Mucosa of gallbladder (tissue), 1 donor: ENCODE results near the gene EPHB1. TPM values are rescaled to one million over a fixed set of nuclear protein-coding genes. Genes with fewer than 3 reads are reported as not detected.
"Not testable (repeated sequence)": the region's sequence is repeated elsewhere in the genome, so short reads cannot be mapped to it uniquely, and the experiment has no call there.

ENCODE experiments used
- DNase-seq: peaks from one replicate; pipeline ENCODE4 v3.0.0-alpha.2; 2020; ENCODE audit warnings: low spot score
- total RNA-seq: library from RNA; stranded (reverse); gene quantifications from one replicate; pipeline ENCODE4 v1.2.1, GENCODE V29; 2021
- donor health status: DM: no; HTN: no; CAD: no.

EPHB1 gene
- total RNA-seq, 1 donor from 2014 or later = 2.0 TPM

DNA sequence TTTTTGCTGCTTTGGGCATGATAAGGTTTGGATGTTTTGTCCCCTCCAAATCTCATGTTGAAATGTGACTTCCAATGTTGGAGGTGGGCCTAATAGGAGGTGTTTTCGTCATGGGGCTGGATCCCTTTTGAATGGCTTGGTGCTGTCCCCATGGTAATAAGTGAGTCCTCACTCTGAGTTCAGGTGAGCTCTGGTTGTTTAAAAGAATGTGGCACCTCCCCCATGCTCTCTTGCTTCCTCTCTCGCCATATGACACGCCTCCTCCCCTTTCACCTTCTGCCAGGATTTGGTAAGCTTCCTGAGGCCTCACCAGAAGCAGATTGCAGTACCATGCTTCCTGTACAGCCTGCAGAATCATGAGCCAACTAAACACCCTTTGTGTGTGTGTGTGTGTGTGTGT lies 255.5 kb downstream of the EPHB1 start:
- DNase-seq = no peak

DNA sequence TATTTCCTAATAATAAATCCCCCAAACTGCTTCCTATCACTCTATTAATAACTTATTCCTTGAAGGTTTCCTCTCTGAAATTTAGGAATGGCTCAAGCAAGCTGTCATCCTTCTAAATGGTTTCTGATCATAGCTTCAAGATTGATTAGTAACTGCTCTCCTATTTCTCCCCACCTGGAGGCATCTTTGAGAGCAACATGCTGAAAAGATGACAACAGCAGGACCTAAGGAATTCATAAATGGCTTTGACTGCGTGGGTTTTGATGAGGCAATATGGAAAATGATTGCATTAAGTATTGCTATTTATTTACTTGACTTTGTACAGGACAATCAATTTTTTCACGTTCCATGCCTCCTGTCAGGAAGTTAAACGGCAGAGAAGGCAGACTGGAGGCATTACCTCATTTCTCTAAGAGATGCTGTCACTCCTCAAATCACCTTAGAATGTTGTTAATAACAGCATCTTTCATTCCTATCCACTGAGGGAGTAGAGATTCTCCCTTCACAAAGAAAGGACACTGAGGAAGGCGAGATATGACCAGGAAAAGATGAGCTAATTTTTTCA lies 256.4 kb downstream of the EPHB1 start:
- no peak for DNase-seq

DNA sequence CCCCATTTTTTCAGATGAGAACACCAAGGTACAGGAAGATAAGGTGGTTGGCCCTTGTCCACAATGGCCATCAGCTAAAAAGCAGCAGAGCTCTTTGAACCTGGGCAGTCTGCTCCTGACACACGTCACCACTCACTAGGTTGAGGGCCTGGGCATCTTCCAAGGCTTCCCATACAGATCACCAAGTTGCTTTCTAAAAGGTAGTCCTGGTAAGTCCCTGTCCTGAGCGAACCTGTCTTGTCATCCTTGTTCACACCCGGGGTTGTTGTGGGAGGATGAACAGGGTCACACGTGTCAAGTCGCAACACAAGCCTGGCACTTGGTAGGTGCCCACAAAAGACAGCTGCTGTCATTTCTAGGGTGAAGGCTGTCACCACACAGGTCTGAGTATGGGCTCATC lies 260.4 kb downstream of the EPHB1 start:
- DNase-seq = no peak

DNA sequence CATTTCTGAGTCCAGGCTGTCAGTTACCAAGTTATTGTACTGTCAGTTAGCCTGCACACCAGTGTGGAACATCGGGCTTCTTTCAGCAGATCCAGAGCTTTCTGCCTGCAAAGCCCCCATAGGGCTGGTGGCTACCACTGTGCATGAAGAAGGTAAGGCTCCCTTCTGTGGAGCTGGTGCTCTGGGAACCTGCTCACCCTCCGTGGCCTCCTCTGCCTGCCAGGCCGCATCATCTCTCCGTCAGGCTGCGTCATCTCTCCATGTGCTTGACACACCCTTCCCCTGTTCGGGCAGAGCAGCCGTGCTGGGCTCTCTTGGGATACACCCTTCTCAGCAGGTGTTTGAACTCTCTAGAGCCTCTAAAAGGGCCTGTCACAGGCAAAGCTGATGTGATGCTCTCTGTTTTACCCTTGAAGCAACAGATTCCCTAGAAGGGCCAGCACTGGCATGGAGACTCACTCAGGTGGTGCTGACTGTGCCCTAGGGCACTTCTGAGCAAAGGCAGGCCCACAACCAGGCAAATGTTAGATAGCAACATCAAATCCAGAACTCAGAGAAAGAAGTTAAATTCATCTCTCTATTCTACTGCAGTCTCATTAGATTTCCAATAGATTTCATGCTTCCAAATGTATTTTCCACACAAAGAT lies 261.1 kb downstream of the EPHB1 start:
- DNase-seq = no peak

DNA sequence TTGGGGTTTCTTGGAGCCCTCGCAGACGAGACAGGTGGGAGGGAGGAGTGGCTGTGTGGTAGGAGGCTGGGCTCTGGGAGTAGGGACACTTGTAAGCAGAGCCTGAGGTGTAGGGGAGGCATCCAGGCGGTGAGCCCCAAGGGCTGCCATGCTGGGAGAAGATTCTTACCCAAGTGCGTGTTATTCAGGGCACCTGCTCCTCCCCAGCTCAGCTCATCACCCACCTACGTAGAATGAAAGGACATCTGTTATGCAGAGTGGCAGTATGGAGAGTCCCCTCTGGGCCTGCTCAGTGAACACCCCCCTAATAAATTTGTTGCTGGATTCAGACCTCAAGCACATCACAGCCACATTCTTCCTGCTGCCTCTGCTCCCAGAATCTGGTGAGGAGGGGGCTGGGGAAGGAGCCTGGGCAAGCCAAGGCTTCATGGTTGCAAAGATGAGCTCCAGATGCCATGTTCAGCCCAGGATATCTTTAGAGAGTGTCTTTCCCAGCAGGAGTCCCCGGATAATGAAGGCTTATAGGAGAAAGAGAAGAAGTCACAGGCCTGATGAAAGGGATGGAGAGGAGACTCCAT lies 261.8 kb downstream of the EPHB1 start:
- no peak for DNase-seq

DNA sequence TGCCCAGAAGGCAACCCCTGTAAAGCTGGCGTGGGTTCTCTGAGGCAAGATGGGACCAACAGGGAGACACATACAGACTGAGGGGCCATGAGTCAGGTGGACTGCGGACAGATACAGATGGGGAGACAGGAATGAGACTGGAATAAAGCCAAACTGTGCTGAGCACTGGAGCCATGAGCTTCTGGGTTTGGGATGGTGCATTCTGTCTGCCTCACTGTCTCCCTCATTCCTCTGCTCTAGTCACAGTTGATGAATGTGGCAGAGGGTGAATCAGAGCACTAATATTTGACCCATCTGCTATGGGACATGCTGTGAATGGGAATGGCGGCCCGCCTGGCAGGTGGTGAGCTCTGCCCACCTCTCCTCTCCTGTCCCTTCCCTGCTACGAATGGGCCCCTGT lies 262.9 kb downstream of the EPHB1 start:
- no peak for DNase-seq

DNA sequence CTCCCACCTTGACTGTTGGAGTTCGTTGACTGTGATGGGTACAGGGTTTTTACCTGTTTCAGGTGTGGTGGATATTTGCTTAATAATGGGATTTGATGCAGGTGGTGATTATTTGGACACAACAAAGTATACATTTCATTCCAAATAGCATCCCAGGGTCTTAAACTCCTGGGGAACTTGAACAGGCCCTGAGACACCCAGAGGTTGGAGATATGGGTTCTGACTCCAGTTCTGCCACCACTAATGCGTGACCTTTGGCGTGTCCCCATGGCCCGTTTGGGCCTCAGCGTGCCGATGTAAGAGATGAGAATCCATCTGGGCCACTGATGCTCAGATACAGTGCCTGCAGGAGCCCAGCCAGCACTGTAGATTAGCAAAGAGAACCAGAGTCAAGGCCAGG lies 264.5 kb downstream of the EPHB1 start:
- no peak for DNase-seq

DNA sequence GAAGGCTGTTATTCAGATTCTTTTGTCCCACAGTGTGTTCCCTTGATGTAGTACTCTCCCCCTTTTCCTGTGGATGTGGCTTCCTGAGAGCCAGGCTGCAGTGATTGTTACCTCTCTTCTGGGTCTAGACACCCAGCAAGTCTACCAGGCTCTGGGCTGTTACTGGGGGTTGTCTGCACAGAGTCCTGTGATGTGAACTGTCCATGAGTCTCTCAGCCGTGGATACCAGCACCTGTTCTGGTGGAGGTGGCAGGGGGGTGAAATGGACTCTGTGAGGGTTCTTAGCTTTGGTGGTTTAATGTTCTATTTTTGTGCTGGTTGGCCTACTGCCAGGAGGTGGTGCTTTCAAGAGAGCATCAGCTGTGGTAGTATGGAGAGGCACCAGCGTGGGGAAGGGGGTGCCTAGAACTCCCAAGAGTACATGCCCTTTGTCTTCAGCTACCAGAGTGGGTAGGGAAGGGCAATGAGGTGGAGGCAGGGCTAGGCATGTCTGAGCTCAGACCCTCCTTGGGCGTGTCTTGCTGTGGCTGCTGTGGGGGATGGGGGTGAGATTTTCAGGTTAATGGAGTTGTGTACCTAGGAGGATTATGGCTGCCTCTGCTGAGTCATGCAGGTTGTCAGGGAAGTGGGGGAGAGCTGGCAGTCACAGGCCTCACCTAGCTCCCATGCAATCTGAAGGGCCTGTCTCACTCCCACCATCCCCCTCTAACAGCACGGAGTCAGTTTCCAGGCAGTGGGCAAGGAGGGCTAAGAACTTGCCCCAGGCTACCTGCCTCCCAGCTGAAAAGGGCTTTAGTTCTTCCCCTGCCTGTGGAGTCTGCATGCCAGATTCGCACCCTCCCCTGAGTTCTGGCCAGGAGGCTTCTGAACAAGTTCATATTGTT lies 272.0 kb downstream of the EPHB1 start:
- not testable (repeated sequence) for DNase-seq

DNA sequence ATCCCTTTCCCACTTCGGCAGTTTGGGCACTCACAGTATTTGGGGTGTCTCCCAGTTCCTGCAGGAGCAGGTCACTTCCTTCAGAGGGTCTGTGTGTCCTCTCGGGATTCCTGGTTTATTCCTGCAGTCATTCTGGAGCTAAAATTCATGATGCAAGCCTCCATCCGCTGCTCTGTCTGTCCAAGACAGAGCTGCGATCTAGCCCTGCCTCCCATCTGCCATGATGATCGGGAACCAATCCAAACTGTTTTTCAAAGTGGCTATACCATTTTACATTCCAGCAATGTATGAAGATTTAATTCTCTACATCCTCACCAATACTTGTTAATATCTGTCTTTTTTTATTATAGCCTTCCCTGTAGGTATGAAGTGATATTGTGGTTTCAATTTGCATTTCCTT lies 273.0 kb downstream of the EPHB1 start:
- DNase-seq = no peak

DNA sequence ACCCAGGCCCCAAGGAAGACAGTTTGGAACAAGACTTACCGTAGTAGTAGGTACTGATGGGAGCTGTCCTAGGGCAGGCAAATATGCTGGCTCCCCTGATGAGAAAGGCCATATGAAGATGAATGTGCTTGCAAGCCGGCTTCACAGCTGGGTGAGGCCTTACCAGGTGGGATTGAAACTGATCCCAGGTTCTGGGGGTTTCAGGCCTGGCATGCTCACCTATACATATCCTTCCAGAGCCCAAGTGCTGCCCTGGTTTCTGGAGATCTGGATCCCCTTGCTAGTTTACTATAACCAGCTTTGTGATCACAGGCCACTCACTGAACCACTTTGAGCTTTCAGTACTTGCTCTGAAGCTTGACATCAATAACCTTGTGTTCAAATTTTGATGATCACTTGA lies 274.3 kb downstream of the EPHB1 start:
- DNase-seq = no peak

DNA sequence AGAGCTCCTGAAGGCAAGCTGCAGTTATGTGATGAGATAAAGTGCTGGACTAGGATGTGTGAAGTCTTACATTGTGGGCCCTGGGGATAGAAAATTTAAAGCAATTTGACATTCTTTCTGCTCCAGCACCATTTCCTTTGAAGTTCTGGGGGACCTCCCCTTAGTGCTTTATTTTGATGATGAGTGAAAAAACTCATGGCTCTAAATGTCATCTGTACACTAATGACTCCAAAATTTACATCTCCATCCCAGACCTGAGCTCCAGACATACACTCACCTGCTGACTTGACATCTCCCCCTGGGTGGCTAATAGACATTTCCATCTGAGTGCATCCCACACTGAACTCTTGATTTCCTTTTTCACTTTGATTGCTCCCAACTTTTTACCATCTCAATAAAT lies 276.4 kb downstream of the EPHB1 start:
- no peak for DNase-seq

DNA sequence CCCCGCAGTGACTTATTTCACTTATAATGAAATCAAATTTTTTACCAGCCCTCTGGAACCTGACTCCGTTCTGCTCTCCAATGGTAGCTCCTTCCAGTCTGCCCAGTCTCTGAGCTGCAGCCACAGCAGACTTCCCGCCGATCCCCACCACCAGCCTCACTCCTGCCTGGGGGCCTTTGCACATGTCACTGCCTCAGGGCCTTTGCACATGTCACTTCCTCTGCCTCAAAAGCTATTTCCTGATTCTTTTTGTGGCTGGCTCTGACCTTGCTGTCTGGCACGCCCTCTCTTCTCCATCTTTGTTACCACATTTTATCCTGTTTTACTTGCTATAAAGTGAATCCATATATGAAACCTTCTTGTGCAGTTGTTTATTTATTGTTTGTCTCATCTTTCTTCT lies 277.4 kb downstream of the EPHB1 start:
- DNase-seq = no peak

DNA sequence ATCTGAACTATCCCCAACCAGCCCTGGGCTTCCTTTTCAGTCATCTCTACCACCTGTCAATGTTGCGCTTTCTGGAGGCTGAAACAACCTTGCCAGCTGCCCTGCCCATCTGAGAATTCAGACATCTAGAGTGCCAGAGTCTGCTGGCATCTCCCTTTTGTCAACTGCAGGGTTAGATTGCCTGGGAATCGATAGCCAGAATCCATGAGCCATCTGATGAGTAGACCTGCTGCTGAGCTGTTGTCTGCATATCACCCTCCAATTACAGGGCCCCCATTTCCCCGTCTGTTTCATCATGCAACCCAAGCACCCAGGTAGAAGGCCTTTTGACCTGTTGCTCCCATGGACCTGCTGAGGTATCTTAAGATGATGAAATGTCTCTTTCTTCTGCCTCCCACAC lies 280.1 kb downstream of the EPHB1 start:
- no peak for DNase-seq

DNA sequence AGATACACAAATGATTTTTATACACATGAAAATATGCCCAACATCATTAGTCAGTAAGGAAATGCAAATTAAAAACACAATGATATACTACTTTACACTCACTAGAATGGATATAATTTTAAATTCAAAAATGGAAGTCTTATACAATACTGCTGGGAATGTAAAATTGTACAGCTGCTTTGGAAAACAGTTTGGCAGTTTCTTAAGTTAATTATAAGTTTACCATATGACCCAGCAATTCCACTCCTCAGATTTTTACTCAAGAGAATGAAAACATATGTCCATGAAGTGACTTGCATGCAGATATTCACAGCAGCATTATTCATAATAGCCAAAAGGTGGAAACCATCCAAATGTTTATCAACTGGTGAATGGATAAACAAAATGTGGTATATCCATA lies 281.3 kb downstream of the EPHB1 start:
- no peak for DNase-seq

DNA sequence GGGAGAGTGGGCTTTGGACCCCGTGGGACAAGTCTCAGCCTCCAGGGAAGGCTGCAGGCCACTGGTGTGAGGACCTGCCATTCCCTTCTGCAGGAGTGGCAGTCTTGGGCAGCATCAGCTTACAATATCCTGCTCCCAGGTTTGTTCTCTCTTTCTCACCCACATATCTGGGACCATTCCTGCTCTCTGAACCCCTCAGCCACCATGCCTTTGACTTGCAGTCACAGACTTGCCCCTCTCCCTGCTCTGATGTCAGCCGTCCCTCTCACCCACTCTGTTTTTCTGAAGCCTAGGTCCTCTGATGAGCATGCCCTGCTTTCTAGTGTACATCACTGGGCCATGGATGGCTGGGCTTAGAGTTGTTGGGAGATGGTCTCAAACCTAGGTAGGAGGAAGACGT lies 282.1 kb downstream of the EPHB1 start:
- no peak for DNase-seq

DNA sequence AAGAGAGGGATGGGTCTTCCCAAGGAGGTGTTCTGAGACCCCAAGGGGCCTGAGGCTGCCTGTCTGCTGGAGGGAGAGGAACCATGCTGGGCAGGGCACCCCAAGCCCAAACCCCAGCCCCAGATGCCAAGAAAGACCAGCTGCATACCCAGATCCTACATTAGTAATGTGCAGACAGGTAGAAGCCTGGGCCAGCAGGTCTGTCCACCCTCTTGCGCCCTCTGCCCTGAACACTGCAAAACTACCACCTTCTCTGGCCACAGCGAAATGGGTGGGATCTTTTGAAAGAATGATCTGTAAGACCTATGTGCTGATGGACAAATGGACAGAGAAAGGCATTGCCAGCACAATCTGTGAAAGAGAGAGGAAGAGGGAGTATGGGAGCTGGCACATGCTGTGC lies 283.2 kb downstream of the EPHB1 start:
- DNase-seq = no peak

DNA sequence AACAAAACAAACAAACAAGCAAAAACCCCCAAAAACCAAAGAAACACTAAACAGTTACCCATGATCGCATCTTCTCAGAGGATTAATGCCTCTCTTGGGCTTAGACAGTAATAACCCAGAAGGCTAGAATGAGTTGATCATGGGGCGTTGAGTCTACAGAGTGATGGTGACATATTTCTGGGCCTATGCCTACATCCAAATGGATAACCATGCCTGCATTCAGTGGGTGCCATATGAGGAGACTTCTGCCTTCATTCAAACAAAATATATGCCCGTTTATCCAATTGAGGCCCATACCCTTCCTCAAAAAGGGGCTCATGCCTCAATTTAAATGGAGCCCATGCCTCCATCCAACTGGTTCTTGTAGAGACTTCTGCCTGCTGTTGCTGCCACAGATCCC lies 284.0 kb downstream of the EPHB1 start:
- no peak for DNase-seq

DNA sequence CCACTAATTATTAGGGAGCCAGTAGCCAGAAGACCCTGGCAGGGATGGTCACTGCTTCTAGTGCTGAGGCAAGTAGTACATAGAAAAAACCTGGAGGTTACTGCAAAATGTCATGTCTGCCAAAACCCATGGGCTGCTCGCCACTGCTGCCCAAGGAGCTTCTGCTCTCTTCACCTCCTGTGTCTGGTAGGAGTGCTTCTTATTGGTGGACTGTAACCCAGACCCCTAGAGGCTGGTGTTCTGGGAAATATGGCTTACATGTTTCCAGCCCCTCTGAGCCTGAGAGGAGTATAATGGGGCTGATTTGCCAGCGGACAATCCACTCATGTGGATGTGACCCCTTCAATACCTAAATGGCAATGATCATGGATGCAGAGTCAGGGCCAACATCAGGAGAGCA lies 286.4 kb downstream of the EPHB1 start:
- no peak for DNase-seq

DNA sequence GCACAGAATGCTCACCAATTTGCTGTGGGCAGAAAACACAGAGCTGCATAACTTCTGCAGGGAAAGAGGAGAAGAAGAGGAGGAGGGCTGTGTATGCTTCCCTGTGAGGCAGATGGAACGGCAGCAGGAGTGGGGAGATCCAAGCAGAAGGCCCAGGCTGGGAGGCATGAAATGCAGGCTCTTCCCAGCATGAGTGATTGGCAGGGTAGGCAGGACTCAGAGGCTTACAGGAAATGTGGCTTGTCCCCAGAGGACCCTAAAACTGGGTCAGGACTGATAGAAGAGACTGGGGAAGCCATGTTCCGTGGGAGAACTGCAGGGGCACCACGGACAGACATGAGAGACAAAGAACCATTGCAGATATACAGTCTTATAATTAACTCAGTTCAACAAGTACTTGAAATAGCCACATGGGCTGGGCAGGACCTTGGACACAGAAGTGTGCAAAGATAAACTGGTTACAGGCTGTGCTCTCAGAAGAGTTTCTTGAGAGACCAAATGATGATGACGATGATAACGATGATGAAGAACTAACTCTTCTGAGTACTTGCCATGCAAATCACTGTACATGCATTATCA lies 286.9 kb downstream of the EPHB1 start:
- no peak for DNase-seq

DNA sequence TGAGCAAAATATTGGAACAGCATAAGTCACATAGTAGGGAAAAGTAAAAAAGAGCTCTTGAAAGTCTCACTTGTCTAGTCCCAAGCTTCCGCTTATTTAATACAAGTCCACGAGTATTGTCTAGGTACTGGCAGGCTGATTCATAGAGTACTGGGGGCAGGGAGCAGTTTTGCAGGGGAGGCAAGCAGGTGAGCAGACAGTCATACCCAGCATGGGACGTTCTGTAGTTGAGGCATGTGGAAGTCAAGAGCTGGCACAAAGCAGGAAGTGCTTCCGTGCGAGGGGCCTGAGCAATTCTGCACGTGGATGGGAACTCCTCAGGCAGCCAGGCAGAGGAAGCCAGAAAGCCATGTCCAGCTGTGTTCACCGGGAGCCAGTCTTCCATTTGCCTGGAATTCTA lies 287.6 kb downstream of the EPHB1 start:
- no peak for DNase-seq

DNA sequence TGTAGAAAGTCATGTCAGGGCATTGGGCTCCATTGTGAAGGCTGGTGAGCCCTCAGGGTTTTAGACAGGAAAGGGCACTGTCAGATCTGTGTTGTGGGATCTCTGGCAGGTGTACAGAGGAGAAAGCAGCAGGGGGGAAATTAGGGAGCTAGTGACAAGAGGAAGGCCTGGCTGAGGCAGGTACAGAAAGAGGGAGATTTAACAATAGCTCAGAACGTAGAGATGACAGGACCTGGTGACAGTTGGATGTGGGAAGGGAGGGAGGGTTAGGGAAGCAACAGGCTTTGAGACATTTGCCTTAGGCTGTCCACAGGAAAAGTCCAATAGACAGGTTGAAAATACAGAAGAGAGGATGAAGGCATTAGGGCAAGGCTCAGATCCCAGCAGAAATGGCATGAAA lies 288.1 kb downstream of the EPHB1 start:
- no peak for DNase-seq

DNA sequence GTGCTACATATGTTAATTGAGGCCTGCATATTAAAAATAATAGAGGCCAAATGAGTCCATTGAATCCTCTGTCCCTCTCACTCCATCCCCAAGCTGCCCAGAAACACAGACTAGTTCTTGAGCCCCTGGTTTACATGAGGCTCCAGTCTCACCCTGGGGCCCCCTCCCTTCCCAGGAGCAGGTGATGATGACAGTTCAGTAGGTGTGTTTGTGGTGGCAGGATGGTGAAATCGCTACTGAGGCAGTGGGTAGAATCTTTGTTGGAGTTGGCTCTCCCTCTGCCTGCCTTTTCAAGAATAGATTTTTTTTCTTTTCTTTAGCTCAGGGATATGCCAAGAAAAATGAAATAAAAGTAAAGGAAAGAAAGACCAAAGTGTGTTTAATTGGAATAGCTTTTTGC lies 288.7 kb downstream of the EPHB1 start:
- DNase-seq = no peak

DNA sequence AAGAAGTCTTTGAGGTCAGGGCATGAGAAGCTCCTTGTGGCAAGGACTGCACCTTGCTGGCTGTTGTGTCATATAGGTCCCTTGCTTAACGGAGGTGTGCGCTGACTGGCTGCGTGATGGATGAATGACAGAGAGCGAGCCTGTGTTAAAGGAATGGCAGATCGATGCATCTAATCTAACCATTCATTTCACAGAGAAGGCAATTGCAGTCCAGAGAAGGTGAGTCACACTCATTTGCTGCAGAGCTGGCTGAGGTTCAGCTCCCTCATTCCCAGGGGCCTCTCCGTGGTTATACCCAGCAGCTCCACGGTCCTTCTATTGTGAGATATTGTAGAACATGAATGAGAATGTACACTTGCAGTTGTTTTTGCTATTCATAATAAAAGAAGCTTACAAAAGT lies 289.3 kb downstream of the EPHB1 start:
- DNase-seq = no peak
